HEK293 (cell line): ENCODE measurements around the gene URM1.

ENCODE experiments used
- FEZF1 ChIP-seq: fragments of 450-650 bp; formaldehyde crosslinking; IDR thresholded peaks from 2 replicates; pipeline ENCODE4 v1.5.1; 2016; ENCODE audit warnings: missing biosample characterization, missing genetic modification characterization
- KLF8 ChIP-seq: fragments of 450-650 bp; formaldehyde crosslinking; IDR thresholded peaks from 2 replicates; pipeline ENCODE4 v1.5.1; 2016; ENCODE audit warnings: missing biosample characterization, missing genetic modification characterization
- PRDM1 ChIP-seq: fragments of 450-650 bp; formaldehyde crosslinking; IDR thresholded peaks from 2 replicates; pipeline ENCODE4; 2016; ENCODE audit warnings: missing biosample characterization, missing genetic modification characterization
- PRDM2 ChIP-seq: fragments of 450-650 bp; formaldehyde crosslinking; IDR thresholded peaks from 2 replicates; pipeline ENCODE4 v1.5.1; 2016; ENCODE audit warnings: missing biosample characterization, missing genetic modification characterization, borderline replicate concordance
- SP2 ChIP-seq: fragments of 450-650 bp; formaldehyde crosslinking; IDR thresholded peaks from 2 replicates; pipeline ENCODE4 v1.5.1; 2016; ENCODE audit warnings: missing biosample characterization, missing genetic modification characterization
- SP7 ChIP-seq: fragments of 450-650 bp; formaldehyde crosslinking; IDR thresholded peaks from 2 replicates; pipeline ENCODE4 v1.5.1; 2016; ENCODE audit warnings: missing biosample characterization, missing genetic modification characterization
- YY2 ChIP-seq: fragments of 450-650 bp; formaldehyde crosslinking; IDR thresholded peaks from 2 replicates; pipeline ENCODE4 v1.5.1; 2016; ENCODE audit warnings: missing biosample characterization, missing genetic modification characterization
- ZBTB44 ChIP-seq: fragments of 450-650 bp; IDR thresholded peaks from 2 replicates; pipeline ENCODE4 v1.5.1; 2018; ENCODE audit warnings: missing biosample characterization, mild to moderate bottlenecking, missing genetic modification characterization
- ZBTB7A ChIP-seq: fragments of 450-650 bp; formaldehyde crosslinking; IDR thresholded peaks from 2 replicates; pipeline ENCODE4 v1.5.1; 2016; ENCODE audit warnings: low read depth, missing biosample characterization, missing genetic modification characterization
- ZFHX2 ChIP-seq: fragments of 450-650 bp; formaldehyde crosslinking; conservative IDR thresholded peaks from 2 replicates; pipeline ENCODE4 v1.5.1; 2016; ENCODE audit warnings: missing biosample characterization, missing genetic modification characterization
- ZNF112 ChIP-seq: fragments of 450-650 bp; formaldehyde crosslinking; IDR thresholded peaks from 2 replicates; pipeline ENCODE4 v1.5.0; 2017; ENCODE audit warnings: missing biosample characterization, missing genetic modification characterization
- ZNF155 ChIP-seq: fragments of 450-650 bp; formaldehyde crosslinking; IDR thresholded peaks from 2 replicates; pipeline ENCODE4 v1.5.1; 2016; ENCODE audit warnings: missing biosample characterization, missing genetic modification characterization
- ZNF202 ChIP-seq: fragments of 450-650 bp; formaldehyde crosslinking; IDR thresholded peaks from 2 replicates; pipeline ENCODE4 v1.5.1; 2016; ENCODE audit warnings: missing biosample characterization, missing genetic modification characterization, borderline replicate concordance
- ZNF214 ChIP-seq: fragments of 450-650 bp; formaldehyde crosslinking; IDR thresholded peaks from 2 replicates; pipeline ENCODE4 v1.5.1; 2017; ENCODE audit warnings: missing biosample characterization, mild to moderate bottlenecking, missing genetic modification characterization, borderline replicate concordance
- ZNF362 ChIP-seq: fragments of 450-650 bp; formaldehyde crosslinking; IDR thresholded peaks from 2 replicates; pipeline ENCODE4 v1.5.1; 2016; ENCODE audit warnings: missing biosample characterization, missing genetic modification characterization
- ZNF366 ChIP-seq: fragments of 450-650 bp; formaldehyde crosslinking; conservative IDR thresholded peaks from 2 replicates; pipeline ENCODE4 v1.5.1; 2016; ENCODE audit warnings: missing biosample characterization, missing genetic modification characterization
- ZNF404 ChIP-seq: fragments of 450-650 bp; formaldehyde crosslinking; IDR thresholded peaks from 2 replicates; pipeline ENCODE4 v1.5.1; 2017; ENCODE audit warnings: missing biosample characterization, missing genetic modification characterization
- ZNF449 ChIP-seq: fragments of 450-650 bp; formaldehyde crosslinking; IDR thresholded peaks from 2 replicates; pipeline ENCODE4 v1.5.1; 2017; ENCODE audit warnings: missing biosample characterization, mild to moderate bottlenecking, missing genetic modification characterization, moderate library complexity
- ZNF530 ChIP-seq: fragments of 450-650 bp; formaldehyde crosslinking; IDR thresholded peaks from 2 replicates; pipeline ENCODE4 v1.5.1; 2016; ENCODE audit warnings: low read depth, missing biosample characterization, missing genetic modification characterization
- ZNF549 ChIP-seq: fragments of 450-650 bp; IDR thresholded peaks from 2 replicates; pipeline ENCODE4 v1.5.1; 2018; ENCODE audit warnings: missing biosample characterization, missing genetic modification characterization, mild to moderate bottlenecking, inconsistent platforms, moderate library complexity
- ZNF580 ChIP-seq: fragments of 450-650 bp; formaldehyde crosslinking; IDR thresholded peaks from 2 replicates; pipeline ENCODE4 v1.5.1; 2016; ENCODE audit warnings: missing biosample characterization, missing genetic modification characterization
- ZNF639 ChIP-seq: fragments of 450-650 bp; formaldehyde crosslinking; IDR thresholded peaks from 2 replicates; pipeline ENCODE4 v1.5.1; 2016; ENCODE audit warnings: missing biosample characterization, missing genetic modification characterization
- ZNF645 ChIP-seq: fragments of 450-650 bp; formaldehyde crosslinking; IDR thresholded peaks from 2 replicates; pipeline ENCODE4; 2016; ENCODE audit warnings: missing biosample characterization, missing genetic modification characterization
- ZNF707 ChIP-seq: fragments of 450-650 bp; formaldehyde crosslinking; IDR thresholded peaks from 2 replicates; pipeline ENCODE4 v1.5.1; 2016; ENCODE audit warnings: missing biosample characterization, missing genetic modification characterization
- ZNF785 ChIP-seq: fragments of 450-650 bp; formaldehyde crosslinking; IDR thresholded peaks from 2 replicates; pipeline ENCODE4 v1.5.1; 2016; ENCODE audit warnings: missing biosample characterization, missing genetic modification characterization
- ZNF792 ChIP-seq: fragments of 450-650 bp; formaldehyde crosslinking; IDR thresholded peaks from 2 replicates; pipeline ENCODE4 v1.5.1; 2016; ENCODE audit warnings: missing biosample characterization, missing genetic modification characterization
- ZXDB ChIP-seq: fragments of 450-650 bp; formaldehyde crosslinking; IDR thresholded peaks from 2 replicates; pipeline ENCODE4 v1.5.1; 2016; ENCODE audit warnings: missing biosample characterization, missing genetic modification characterization

The URM1 gene

GRCh38 chr9:128340691-128341434 is 30.3 kb upstream of the URM1 start (continued):
- TF ChIP-seq ZNF362 (tag by site-specific recombination) (no peak), ZNF404 (no peak), YY2 (tag by site-specific recombination) (no peak), ZNF112 (tag by site-specific recombination) (no peak), PRDM2 (no peak), ZNF202 (tag by site-specific recombination) (no peak), PRDM1 (tag by site-specific recombination) (no peak), ZNF155 (tag by site-specific recombination) (no peak), ZNF645 (tag by site-specific recombination) (no peak), ZNF707 (tag by site-specific recombination) (no peak), ZNF580 (tag by site-specific recombination) (no peak), ZBTB7A (tag by site-specific recombination) (no peak), ZBTB44 (tag by site-specific recombination) (no peak), ZNF792 (tag by site-specific recombination) (no peak), ZNF366 (tag by site-specific recombination) (0 out of 2 replicates have a peak, but pooled peaks have one; percentile 39), ZNF530 (tag by site-specific recombination) (no peak), SP2 (tag by site-specific recombination) (no peak), ZNF214 (tag by site-specific recombination) (no peak), SP7 (no peak), ZNF549 (no peak), KLF8 (no peak), ZFHX2 (tag by site-specific recombination) (0 out of 2 replicates have a peak, but pooled peaks have one; percentile 6), ZXDB (no peak), ZNF449 (no peak), ZNF785 (tag by site-specific recombination) (no peak), ZNF639 (no peak), FEZF1 (tag by site-specific recombination) (no peak)
